DOHH2 (cell line): ENCODE results near the gene MED27.

Source experiments
- EZH2phosphoT487 ChIP-seq: fragments of 200-600 bp; sonication (generic); IDR thresholded peaks from 2 replicates; pipeline ENCODE4 v1.6.1; 2017; ENCODE audit warnings: borderline replicate concordance, mild to moderate bottlenecking, antibody characterized with exemption, low read length, moderate library complexity, mixed read lengths
- TF ChIP-seq, protein P1 (sequence below): fragments of 200-600 bp; sonication (generic); IDR thresholded peaks from one replicate; pipeline ENCODE4 v1.5.1; 2014; ENCODE audit warnings: antibody characterized with exemption, mild to moderate bottlenecking, low read depth, low read length; ENCODE audit not compliant: poor library complexity, severe bottlenecking

GRCh38 chr9:132026932-132027585 lies 52.6 kb downstream of the MED27 start:
- TF ChIP-seq, protein P1, sequence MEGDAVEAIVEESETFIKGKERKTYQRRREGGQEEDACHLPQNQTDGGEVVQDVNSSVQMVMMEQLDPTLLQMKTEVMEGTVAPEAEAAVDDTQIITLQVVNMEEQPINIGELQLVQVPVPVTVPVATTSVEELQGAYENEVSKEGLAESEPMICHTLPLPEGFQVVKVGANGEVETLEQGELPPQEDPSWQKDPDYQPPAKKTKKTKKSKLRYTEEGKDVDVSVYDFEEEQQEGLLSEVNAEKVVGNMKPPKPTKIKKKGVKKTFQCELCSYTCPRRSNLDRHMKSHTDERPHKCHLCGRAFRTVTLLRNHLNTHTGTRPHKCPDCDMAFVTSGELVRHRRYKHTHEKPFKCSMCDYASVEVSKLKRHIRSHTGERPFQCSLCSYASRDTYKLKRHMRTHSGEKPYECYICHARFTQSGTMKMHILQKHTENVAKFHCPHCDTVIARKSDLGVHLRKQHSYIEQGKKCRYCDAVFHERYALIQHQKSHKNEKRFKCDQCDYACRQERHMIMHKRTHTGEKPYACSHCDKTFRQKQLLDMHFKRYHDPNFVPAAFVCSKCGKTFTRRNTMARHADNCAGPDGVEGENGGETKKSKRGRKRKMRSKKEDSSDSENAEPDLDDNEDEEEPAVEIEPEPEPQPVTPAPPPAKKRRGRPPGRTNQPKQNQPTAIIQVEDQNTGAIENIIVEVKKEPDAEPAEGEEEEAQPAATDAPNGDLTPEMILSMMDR, result no peak
- TF ChIP-seq EZH2phosphoT487, result no peak
